Left lobe of liver (tissue), 2 donors: ENCODE measurements around the gene ADAMTS1. TPM values are rescaled to one million over a fixed set of nuclear protein-coding genes. Genes with fewer than 3 reads are reported as not detected.

Experiments used
- ATAC-seq: fragments of 200-7000 bp; cut with Tn5 transposase; one replicate; pipeline ENCODE4 v1.9.1; 2020; ENCODE audit warnings: mild to moderate bottlenecking, moderate library complexity
- DNase-seq: peaks from one replicate; pipeline ENCODE4 v3.0.0-alpha.2; 2020; ENCODE audit warnings: low spot score
- total RNA-seq: library from RNA; stranded (reverse); gene quantifications from one replicate; pipeline ENCODE4 v1.2.1, GENCODE V29; 2021
- donor health status: DM: no; HTN: no; CAD: no; lungs with moderate emphysema.
- donor health status: DM: no; HTN: yes; CAD: no.

Gene ADAMTS1
- total RNA-seq, 1 donor from 2014 or later = 3.3 TPM

DNA sequence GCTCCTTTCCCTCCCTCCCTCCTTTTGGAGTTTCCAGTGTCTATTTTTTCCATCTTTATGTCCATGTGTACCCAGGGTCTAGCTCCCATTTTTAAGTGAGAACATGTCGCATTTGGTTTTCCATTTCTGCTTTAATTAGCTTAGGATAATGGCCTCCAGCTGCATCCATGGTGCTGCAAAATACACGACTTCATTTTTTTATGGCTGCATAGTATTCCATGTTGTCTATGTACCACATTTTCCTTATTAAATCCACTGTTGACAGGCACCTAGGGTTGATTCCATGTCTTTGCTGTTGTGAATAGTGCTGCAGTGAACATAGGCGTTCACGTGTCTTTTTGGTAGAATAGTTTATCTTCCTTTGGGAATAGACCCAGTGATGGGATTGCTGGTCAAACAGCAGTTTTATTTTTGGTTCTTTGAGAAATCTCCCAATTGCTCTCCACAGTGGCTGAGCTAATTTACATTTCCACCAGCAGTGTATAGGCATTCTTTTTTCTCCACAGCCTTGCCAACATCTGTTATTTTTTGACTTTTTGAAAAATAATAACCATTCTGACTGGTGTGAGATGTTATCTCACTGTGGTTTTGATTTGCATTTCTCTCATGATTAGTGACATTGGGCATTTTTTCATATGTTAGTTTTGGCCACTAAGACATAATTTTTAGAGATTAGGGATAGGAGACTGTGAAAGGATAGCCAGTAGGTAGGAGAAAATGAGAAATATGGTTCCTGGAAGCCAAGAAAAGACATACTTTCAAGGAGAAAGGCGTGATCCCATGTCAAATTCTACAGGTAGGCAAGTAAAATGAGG, 50.4 kb downstream of the ADAMTS1 start:
- no peak for DNase-seq
- no peak for ATAC-seq

GRCh38 chr21:26790296-26790695, 54.9 kb downstream of the ADAMTS1 start:
- ATAC-seq = no peak

GRCh38 chr21:26788790-26789189, 56.4 kb downstream of the ADAMTS1 start:
- ATAC-seq (peak; percentile 51), DNase-seq (no peak)

More at GRCh38 chr21:26790296-26790695, 54.9 kb downstream of the ADAMTS1 start:
- DNase-seq = no peak

Other genes with a start within 250 kb of the ADAMTS1 start
- 0.48 TPM for gene ADAMTS5, start 121.7 kb upstream of the ADAMTS1 start, total RNA-seq